ENCODE measurements around the gene DEFB132.

GRCh38 chr20:208942-209566 is 48.5 kb upstream of the DEFB132 start:
- TF ChIP-seq NR2F2 (IDR thresholded peaks at IDR 0.05): no peak
- no peak for TF ChIP-seq MAX (IDR thresholded peaks at IDR 0.05)
- peak; percentile 64 for TF ChIP-seq CTCF (IDR thresholded peaks at IDR 0.05; ENCODE audit: low read depth, low read length, missing input control)
